ENCODE measurements around the gene CLTB.
A peak's percentile ranks its signal among the peaks of the same experiment; 100 is the strongest.

CLTB gene

DNA sequence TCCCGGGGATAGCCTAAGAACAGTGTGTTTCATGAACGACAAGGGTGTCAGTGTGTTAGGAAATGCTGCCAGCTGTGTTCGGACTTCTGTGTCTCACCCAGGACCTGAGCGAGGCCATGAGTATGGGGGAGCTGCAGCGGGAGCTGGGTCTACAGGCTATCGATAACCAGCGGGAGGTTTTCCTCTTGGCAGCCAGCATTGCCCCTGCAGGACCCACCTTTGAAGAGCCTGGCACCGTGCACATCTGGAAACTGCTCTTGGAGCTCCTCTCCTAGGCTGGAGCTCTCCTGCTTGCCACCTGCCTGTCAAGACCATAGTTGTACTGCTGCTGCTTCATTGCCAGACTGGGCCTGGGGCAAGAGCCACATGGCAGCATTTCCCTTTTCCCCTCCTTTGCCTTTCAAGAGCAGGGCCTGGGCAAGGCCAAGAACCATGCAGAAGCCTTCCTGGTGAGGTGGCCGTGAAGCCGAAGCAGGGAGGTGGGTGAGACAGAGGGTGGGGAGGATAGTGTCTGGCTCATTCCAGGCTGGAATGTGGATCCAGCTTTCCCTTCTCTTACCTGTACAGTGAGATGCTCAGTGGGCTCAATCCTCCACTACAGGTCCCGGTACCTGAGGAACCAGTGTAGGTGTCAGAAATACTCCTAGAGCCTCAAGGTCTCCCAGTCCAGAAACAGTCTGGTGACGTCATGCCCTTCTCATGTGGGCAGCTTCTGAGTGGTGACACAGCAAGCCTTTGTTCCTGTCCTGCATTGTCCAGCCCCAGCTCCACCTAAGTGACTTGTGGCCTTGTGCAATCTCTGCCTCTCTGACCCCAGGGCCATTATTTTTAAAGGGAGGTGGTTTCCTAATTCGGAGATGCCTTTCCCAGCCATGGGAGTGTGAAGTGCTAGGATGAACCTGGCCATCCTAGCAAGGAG is 44.5 kb downstream of the CLTB start:
- H3K9ac ChIP-seq (ENCODE audit: low read depth in 1 of 2, low read length in 2 of 2), result no peak overlapping the region
- H3K27ac ChIP-seq (ENCODE audit: low read depth in 2 of 2, low read length in 2 of 2), result no peak overlapping the region

DNA sequence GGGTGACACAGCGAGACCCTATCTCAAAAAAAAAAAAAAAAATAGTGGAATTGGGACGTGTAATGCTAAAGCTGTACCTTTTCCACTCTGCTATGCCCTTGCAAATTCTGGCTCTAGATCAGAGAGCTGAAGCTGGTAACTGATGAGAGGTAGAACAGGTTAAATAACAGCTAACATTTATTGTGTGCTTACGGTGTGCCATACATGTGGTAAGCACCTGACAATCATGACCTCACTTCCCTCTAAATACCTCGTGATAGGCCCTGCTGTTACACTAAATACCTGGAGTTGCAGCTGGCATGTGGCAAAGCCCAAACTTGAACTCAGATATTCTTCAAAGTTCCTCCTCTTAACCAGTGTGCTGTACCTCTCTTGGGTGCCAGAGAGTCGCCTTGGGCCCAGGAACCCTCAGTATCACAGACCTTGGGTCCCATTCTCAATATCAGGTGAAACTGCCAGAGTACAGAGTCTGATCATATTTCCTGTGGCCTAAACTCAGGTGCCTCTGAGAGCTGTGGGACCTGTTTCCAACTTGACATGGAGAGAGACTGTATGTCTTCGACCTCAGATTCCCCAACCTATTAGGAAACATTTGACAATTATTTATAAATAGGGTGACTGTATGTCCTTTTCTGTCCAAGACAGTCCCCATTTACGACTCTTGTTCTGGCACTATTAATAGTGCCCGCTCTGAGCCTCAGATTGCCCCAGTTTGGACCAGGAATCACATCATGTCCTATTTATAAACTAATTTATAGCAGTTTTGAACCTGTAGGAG is 46.2 kb downstream of the CLTB start:
- no peak overlapping the region for H3K9ac ChIP-seq (ENCODE audit: low read depth in 1 of 2, low read length in 2 of 2)
- no peaks in the 10 kb centered on the region for H3K36me3 ChIP-seq (ENCODE audit: control insufficient read depth in 2 of 2, insufficient read depth in 2 of 2, low read length in 2 of 2)
- peaks cover 0 to 3% of the 10 kb centered on the region in 2 donors for H3K27me3 ChIP-seq (ENCODE audit: control insufficient read depth in 2 of 2, insufficient read depth in 2 of 2, low read length in 2 of 2)
- peaks cover 0 to 4% of the 10 kb centered on the region in 2 donors for H3K4me1 ChIP-seq (ENCODE audit: control insufficient read depth in 2 of 2, insufficient read depth in 2 of 2, low read length in 2 of 2)
- H3K27ac ChIP-seq (ENCODE audit: low read depth in 2 of 2, low read length in 2 of 2), result no peak overlapping the region
- H3K4me3 ChIP-seq (ENCODE audit: low read length in 2 of 2), result no peak overlapping the region
- H3K9me3 ChIP-seq (ENCODE audit: control insufficient read depth in 2 of 2, low read length in 2 of 2), result no peaks in the 10 kb centered on the region

More for the DNA sequence above, 44.5 kb downstream of the CLTB start:
- no peaks in the 10 kb centered on the region for H3K4me1 ChIP-seq (ENCODE audit: control insufficient read depth in 2 of 2, insufficient read depth in 2 of 2, low read length in 2 of 2)
- no peaks in the 10 kb centered on the region for H3K9me3 ChIP-seq (ENCODE audit: control insufficient read depth in 2 of 2, low read length in 2 of 2)
- H3K27me3 ChIP-seq (ENCODE audit: control insufficient read depth in 2 of 2, insufficient read depth in 2 of 2, low read length in 2 of 2), result peaks cover 0 to 3% of the 10 kb centered on the region in 2 donors
- no peak overlapping the region for H3K4me3 ChIP-seq (ENCODE audit: low read length in 2 of 2)
- H3K36me3 ChIP-seq (ENCODE audit: control insufficient read depth in 2 of 2, insufficient read depth in 2 of 2, low read length in 2 of 2), result no peaks in the 10 kb centered on the region

DNA sequence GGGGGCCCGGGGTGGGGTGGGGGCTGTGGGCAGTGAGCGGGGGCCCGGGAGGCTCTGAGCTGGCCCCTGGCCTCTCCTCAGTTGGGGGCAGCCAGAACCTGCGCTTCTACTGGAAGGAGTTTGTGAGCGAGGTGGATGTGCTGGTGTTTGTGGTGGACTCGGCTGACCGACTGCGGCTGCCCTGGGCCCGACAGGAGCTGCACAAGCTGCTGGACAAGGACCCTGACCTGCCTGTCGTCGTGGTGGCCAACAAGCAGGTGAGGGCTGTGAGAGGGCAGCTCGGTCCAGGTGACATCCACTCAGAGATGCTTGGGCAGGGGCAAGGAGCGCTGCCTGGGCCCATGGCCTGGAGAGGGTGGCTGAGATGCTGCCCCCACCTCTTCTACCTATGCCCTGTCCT is 47.6 kb downstream of the CLTB start:
- Histone ChIP-seq H3K27ac (ENCODE audit: low read depth in 2 of 2, low read length in 2 of 2) (no peak overlapping the region), H3K27me3 (ENCODE audit: control insufficient read depth in 2 of 2, insufficient read depth in 2 of 2, low read length in 2 of 2) (peaks cover 0 to 3% of the 10 kb centered on the region in 2 donors), H3K9ac (ENCODE audit: low read depth in 1 of 2, low read length in 2 of 2) (no peak overlapping the region), H3K36me3 (ENCODE audit: control insufficient read depth in 2 of 2, insufficient read depth in 2 of 2, low read length in 2 of 2) (no peaks in the 10 kb centered on the region), H3K4me3 (ENCODE audit: low read length in 2 of 2) (no peak overlapping the region), H3K9me3 (ENCODE audit: control insufficient read depth in 2 of 2, low read length in 2 of 2) (no peaks in the 10 kb centered on the region), H3K4me1 (ENCODE audit: control insufficient read depth in 2 of 2, insufficient read depth in 2 of 2, low read length in 2 of 2) (peaks cover 4 to 7% of the 10 kb centered on the region in 2 donors)

DNA sequence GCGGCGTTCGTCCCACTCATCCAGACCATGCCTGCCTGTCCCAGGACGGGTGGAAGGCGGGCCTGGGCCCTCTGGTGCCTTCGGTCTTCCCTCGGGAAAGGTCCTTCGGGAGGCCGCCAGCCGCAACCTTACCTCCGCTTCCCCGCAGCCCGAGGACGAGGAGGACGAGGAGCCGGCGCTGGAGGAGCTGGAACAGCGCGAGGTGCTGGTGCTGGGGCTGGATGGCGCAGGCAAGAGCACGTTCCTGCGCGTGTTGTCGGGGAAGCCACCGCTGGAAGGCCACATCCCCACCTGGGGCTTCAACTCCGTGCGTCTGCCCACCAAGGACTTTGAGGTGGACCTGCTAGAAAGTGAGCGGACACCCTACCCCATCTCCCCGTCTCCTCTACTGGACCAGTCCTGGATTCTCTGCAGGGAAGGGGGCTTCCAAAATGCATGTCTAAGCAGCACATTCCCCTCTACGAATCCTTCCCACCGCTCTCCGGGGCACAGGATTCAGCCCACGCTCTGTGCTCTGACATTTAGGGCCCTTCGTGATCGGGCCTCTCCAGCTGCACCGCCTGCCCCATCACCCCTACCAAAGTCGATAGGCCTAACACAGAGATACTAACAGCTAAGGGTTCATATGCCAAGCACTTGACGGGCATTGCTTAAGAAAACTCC is 50.0 kb downstream of the CLTB start:
- Histone ChIP-seq H3K36me3 (ENCODE audit: control insufficient read depth in 2 of 2, insufficient read depth in 2 of 2, low read length in 2 of 2) (no peaks in the 10 kb centered on the region), H3K4me3 (ENCODE audit: low read length in 2 of 2) (peak overlapping the region; percentile 73 to 78), H3K9me3 (ENCODE audit: control insufficient read depth in 2 of 2, low read length in 2 of 2) (no peaks in the 10 kb centered on the region), H3K9ac (ENCODE audit: low read depth in 1 of 2, low read length in 2 of 2) (peak overlapping the region; percentile 26 to 61), H3K4me1 (ENCODE audit: control insufficient read depth in 2 of 2, insufficient read depth in 2 of 2, low read length in 2 of 2) (peaks cover 8 to 14% of the 10 kb centered on the region in 2 donors), H3K27ac (ENCODE audit: low read depth in 2 of 2, low read length in 2 of 2) (no peak overlapping the region), H3K27me3 (ENCODE audit: control insufficient read depth in 2 of 2, insufficient read depth in 2 of 2, low read length in 2 of 2) (peaks cover 0 to 3% of the 10 kb centered on the region in 2 donors)

DNA sequence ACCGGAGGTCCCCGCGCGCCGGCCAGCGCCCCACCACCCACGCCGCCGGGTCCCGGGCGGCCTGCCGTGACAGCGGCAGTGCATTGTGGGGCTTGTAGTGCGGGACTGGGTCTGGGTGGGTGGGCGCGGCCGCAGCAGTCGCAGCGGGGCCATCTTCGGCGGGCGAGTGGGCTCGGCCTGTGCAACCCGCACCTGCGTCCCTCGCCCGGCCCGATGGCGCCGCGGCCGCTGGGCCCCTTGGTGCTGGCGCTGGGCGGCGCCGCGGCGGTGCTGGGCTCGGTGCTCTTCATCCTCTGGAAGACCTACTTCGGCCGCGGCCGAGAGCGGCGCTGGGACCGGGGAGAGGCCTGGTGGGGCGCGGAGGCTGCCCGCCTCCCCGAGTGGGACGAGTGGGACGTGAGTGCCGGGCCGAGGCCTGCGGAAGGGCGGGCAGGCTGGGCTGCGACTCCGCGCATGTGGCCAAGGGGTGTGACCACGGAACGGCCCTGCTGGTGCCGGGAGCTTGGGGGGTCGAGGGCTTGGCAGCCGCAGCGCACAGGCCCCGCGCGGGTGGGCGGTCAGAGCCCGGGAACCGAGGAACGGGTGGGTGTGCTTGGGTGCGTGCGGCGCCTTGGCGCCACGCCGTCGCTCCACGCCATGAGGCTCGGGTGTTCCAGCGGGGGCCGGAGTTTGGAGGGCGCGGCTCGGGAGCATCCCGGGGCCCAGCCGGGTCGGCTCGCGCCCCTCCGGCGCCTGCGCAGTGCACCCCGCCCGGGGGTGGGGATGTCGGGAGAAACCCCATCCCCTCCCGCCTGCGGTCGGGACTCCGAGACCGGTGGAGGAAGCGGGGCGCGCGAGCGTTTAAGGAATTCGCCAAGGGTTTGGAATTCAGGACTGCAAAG is 50.7 kb downstream of the CLTB start, which contains the start of gene ARL10:
Gene ARL10, plus strand, starts transcription at position 137 of the 881 bp plus-strand sequence. Its CDS starts 77 bp downstream, at position 214.
- H3K9me3 ChIP-seq (ENCODE audit: control insufficient read depth in 2 of 2, low read length in 2 of 2), result no peaks in the 10 kb centered on the region
- H3K36me3 ChIP-seq (ENCODE audit: control insufficient read depth in 2 of 2, insufficient read depth in 2 of 2, low read length in 2 of 2), result no peaks in the 10 kb centered on the region
- peak within 1 kb of the TSS; percentile 32 to 61 for H3K9ac ChIP-seq (ENCODE audit: low read depth in 1 of 2, low read length in 2 of 2)
- H3K27me3 ChIP-seq (ENCODE audit: control insufficient read depth in 2 of 2, insufficient read depth in 2 of 2, low read length in 2 of 2), result peaks cover 0 to 3% of the 10 kb centered on the region in 2 donors
- peak within 1 kb of the TSS; percentile 73 to 78 for H3K4me3 ChIP-seq (ENCODE audit: low read length in 2 of 2)
- H3K4me1 ChIP-seq (ENCODE audit: control insufficient read depth in 2 of 2, insufficient read depth in 2 of 2, low read length in 2 of 2), result peaks cover 8 to 14% of the 10 kb centered on the region in 2 donors
- peak within 1 kb of the TSS in 1 of 2 donors; percentile 23 for H3K27ac ChIP-seq (ENCODE audit: low read depth in 2 of 2, low read length in 2 of 2)

DNA sequence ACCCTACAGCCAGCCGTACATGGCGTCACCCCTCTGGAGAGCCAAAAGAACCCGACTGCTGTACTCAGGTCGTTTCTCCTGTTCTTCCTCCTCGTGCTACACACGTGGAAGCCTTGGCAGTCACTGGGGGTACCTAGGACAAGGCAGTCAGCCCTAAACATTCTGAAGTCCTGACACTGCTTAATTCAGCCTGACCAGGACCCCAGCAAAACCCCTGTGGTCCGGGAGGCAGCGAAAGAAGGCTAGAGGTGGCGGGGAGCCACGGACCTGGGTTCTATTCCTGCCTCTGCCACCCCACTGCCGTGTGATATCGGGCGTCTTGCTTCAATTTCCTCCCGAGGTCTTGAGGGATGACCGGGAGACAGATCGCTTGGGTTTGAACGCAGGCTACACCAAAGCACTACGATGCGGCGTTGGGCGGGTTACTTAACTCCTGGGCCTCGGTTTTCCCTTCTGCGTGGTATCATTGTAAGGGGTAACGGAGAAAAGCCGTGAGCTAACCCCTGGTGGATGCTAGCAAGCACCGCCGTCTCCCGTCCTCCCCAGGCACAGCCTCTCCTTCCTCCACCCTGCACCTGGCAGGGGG is 51.5 kb downstream of the CLTB start:
- H3K4me1 ChIP-seq (ENCODE audit: control insufficient read depth in 2 of 2, insufficient read depth in 2 of 2, low read length in 2 of 2), result peaks cover 8 to 14% of the 10 kb centered on the region in 2 donors
- H3K4me3 ChIP-seq (ENCODE audit: low read length in 2 of 2), result peak overlapping the region; percentile 73 to 78
- H3K9me3 ChIP-seq (ENCODE audit: control insufficient read depth in 2 of 2, low read length in 2 of 2), result no peaks in the 10 kb centered on the region
- peak overlapping the region; percentile 32 to 61 for H3K9ac ChIP-seq (ENCODE audit: low read depth in 1 of 2, low read length in 2 of 2)
- H3K27me3 ChIP-seq (ENCODE audit: control insufficient read depth in 2 of 2, insufficient read depth in 2 of 2, low read length in 2 of 2), result peaks cover 0 to 3% of the 10 kb centered on the region in 2 donors
- no peaks in the 10 kb centered on the region for H3K36me3 ChIP-seq (ENCODE audit: control insufficient read depth in 2 of 2, insufficient read depth in 2 of 2, low read length in 2 of 2)
- peak overlapping the region in 1 of 2 donors; percentile 23 for H3K27ac ChIP-seq (ENCODE audit: low read depth in 2 of 2, low read length in 2 of 2)

DNA sequence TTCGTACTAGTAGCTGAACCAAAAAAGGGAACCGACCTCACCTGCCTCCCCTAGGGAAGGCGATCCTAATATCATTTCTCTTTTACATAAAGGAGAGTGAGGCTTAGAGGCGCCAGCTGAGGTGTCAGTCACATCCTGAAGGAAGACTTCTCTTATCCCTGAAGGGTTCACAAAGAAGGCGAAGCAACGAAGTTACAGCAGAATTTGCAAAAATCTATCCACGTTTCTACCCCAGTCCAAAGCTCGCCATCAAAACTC is 54.2 kb downstream of the CLTB start:
- Histone ChIP-seq H3K4me3 (ENCODE audit: low read length in 2 of 2) (peak overlapping the region; percentile 89 to 97), H3K4me1 (ENCODE audit: control insufficient read depth in 2 of 2, insufficient read depth in 2 of 2, low read length in 2 of 2) (peaks cover 8 to 14% of the 10 kb centered on the region in 2 donors), H3K9ac (ENCODE audit: low read depth in 1 of 2, low read length in 2 of 2) (peak overlapping the region; percentile 88 to 90), H3K27me3 (ENCODE audit: control insufficient read depth in 2 of 2, insufficient read depth in 2 of 2, low read length in 2 of 2) (peaks cover 0 to under 1% of the 10 kb centered on the region in 2 donors), H3K27ac (ENCODE audit: low read depth in 2 of 2, low read length in 2 of 2) (peak overlapping the region; percentile 61 to 76), H3K36me3 (ENCODE audit: control insufficient read depth in 2 of 2, insufficient read depth in 2 of 2, low read length in 2 of 2) (peaks cover 3 to 8% of the 10 kb centered on the region in 2 donors), H3K9me3 (ENCODE audit: control insufficient read depth in 2 of 2, low read length in 2 of 2) (no peaks in the 10 kb centered on the region)

DNA sequence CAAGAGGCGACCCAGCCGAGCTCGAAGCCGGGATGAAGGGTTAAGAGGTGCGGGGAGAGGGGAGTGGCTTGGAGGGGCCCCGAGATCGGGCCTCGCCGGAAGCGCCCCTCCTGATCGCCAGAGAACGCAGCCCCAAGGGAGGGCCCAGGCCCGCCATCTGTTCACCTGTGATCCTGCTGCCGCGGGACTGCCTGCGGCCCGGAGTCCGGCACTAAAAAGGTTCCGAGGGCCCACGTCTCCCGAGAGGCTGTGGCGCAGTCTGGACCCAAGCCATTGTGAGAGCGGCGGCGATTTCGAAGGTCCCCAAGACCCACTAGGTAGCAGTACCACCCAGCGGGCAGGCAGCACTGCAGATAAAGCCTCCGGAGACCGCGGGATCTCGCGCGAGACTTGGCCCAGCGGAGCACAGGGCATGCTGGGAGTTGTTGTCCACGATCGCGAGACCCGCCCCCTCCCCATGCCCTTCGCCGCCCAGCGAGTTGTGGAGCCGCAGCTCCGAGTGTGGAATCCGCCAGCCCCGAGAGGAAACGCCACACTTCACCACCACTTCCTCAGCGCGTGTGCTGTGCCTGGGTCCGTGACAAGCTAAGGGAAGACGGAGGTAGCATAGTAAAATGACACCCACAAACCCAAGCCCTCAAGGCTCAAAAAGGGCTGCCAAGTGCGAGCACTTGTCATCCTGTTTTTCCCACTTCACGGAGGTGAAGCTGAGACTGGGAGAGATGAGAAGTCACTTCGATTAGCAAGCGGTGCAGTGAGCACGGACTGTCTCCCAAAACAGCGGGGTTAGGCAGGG is 54.7 kb downstream of the CLTB start, which contains the start of gene KIAA1191:
Gene KIAA1191, minus strand, starts transcription at position 328 of the 796 bp plus-strand sequence. CDS start 2,256 bp downstream, outside the sequence.
- Histone ChIP-seq H3K4me3 (ENCODE audit: low read length in 2 of 2) (peak within 1 kb of the TSS; percentile 89 to 97), H3K9me3 (ENCODE audit: control insufficient read depth in 2 of 2, low read length in 2 of 2) (no peaks in the 10 kb centered on the region), H3K4me1 (ENCODE audit: control insufficient read depth in 2 of 2, insufficient read depth in 2 of 2, low read length in 2 of 2) (peaks cover 8 to 14% of the 10 kb centered on the region in 2 donors), H3K27ac (ENCODE audit: low read depth in 2 of 2, low read length in 2 of 2) (peak within 1 kb of the TSS; percentile 61 to 76), H3K27me3 (ENCODE audit: control insufficient read depth in 2 of 2, insufficient read depth in 2 of 2, low read length in 2 of 2) (no peaks in the 10 kb centered on the region), H3K9ac (ENCODE audit: low read depth in 1 of 2, low read length in 2 of 2) (peak within 1 kb of the TSS; percentile 88 to 90), H3K36me3 (ENCODE audit: control insufficient read depth in 2 of 2, insufficient read depth in 2 of 2, low read length in 2 of 2) (peaks cover 6 to 9% of the 10 kb centered on the region in 2 donors)

Measured in mucosa of rectum (tissue), 2 donors.